Measurements from ENCODE around the gene NTN1.

The NTN1 gene

GRCh38 chr17:9038380-9038779 lies 17.1 kb downstream of the NTN1 start:
- no peaks in the 10 kb centered on the region for H3K4me1 ChIP-seq
- H3K4me3 ChIP-seq (ENCODE audit: low read depth, low read length): no peak overlapping the region
- no peaks in the 10 kb centered on the region for H3K27me3 ChIP-seq
- H3K36me3 ChIP-seq: no peaks in the 10 kb centered on the region
- no peak for DNase-seq
- TF ChIP-seq CTCF (IDR thresholded peaks at IDR 0.05; ENCODE audit: low read depth, low read length): no peak
- H3K9me3 ChIP-seq: no peaks in the 10 kb centered on the region

- Histone ChIP-seq H3K4me3 (ENCODE audit: low read depth, low read length) (no peak overlapping the region), H3K9me3 (no peaks in the 10 kb centered on the region), H3K4me1 (no peaks in the 10 kb centered on the region), H3K27me3 (no peaks in the 10 kb centered on the region), H3K36me3 (no peaks in the 10 kb centered on the region)
- no peak for TF ChIP-seq CTCF (IDR thresholded peaks at IDR 0.05; ENCODE audit: low read depth, low read length)
- DNase-seq: no peak
These were observed 23.6 kb downstream of the NTN1 start for GRCh38 chr17:9044772-9045463.

- no peak for TF ChIP-seq CTCF (IDR thresholded peaks at IDR 0.05; ENCODE audit: low read depth, low read length)
- no peak overlapping the region for H3K4me3 ChIP-seq (ENCODE audit: low read depth, low read length)
These were observed 29.6 kb downstream of the NTN1 start for GRCh38 chr17:9050801-9051401.

GRCh38 chr17:9051561-9051960 lies 30.3 kb downstream of the NTN1 start:
- no peaks in the 10 kb centered on the region for H3K36me3 ChIP-seq
- H3K27me3 ChIP-seq: no peaks in the 10 kb centered on the region
- no peaks in the 10 kb centered on the region for H3K4me1 ChIP-seq
- H3K4me3 ChIP-seq (ENCODE audit: low read depth, low read length): no peak overlapping the region
- H3K9me3 ChIP-seq: no peaks in the 10 kb centered on the region
- no peak for TF ChIP-seq CTCF (IDR thresholded peaks at IDR 0.05; ENCODE audit: low read depth, low read length)
- DNase-seq: no peak

More at GRCh38 chr17:9050801-9051401, 29.6 kb downstream of the NTN1 start:
- H3K36me3 ChIP-seq: no peaks in the 10 kb centered on the region
- no peak for DNase-seq
- no peaks in the 10 kb centered on the region for H3K4me1 ChIP-seq
- no peaks in the 10 kb centered on the region for H3K9me3 ChIP-seq
- H3K27me3 ChIP-seq: no peaks in the 10 kb centered on the region

- no peak for DNase-seq
- H3K9me3 ChIP-seq: no peaks in the 10 kb centered on the region
These were observed 31.6 kb downstream of the NTN1 start for GRCh38 chr17:9052921-9053320.

More at GRCh38 chr17:9052921-9053320, 31.6 kb downstream of the NTN1 start:
- Histone ChIP-seq H3K36me3 (no peaks in the 10 kb centered on the region), H3K27me3 (no peaks in the 10 kb centered on the region), H3K4me1 (no peaks in the 10 kb centered on the region), H3K4me3 (ENCODE audit: low read depth, low read length) (no peak overlapping the region)
- no peak for TF ChIP-seq CTCF (IDR thresholded peaks at IDR 0.05; ENCODE audit: low read depth, low read length)

All from BE2C (cell line).